ENCODE results near the gene PARP14.
A peak's percentile ranks its signal among the peaks of the same experiment; 100 is the strongest.

Gene PARP14

DNA sequence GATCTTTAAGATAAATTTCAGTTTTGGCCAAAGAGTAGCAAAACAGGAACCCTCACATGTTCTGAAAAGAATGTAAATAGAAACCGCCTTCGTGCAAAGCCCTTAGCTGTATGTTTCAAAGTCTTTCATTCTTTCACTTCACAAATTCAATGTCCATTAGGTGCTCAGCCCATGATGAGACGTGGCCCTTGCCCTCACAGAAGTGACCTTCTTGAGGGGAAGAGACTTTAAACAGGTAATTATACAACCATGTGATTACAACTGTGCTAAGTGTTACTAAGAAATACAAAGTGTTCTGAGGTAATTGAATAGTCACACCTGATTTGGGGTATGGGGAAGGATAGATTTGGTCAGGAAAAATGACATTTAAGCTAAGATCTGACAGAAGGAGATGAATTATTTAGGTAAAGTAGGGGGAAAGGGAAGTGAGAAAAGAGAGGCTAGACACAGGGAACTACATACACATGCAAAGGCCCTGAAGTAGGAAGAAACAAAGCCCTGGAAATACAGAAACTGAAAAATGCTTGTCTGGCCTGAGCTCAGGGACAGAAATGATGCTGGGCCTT, 93.4 kb downstream of the PARP14 start:
- in situ Hi-C loops (cut with HindIII; ENCODE audit: low pct_ligation_motif_present, low sequenced_read_pairs): no loop called here
- no peak for DNase-seq
- Histone ChIP-seq H3K4me3 (ENCODE audit: low read depth, low read length) (no peak overlapping the region), H3K27me3 (replicated peaks) (no peaks in the 10 kb centered on the region), H3K36me3 (replicated peaks) (no peaks in the 10 kb centered on the region), H3K27ac (no peak overlapping the region)
- no peak for TF ChIP-seq CTCF (IDR thresholded peaks at IDR 0.05; ENCODE audit: low read depth, low read length, missing control alignments)

DNA sequence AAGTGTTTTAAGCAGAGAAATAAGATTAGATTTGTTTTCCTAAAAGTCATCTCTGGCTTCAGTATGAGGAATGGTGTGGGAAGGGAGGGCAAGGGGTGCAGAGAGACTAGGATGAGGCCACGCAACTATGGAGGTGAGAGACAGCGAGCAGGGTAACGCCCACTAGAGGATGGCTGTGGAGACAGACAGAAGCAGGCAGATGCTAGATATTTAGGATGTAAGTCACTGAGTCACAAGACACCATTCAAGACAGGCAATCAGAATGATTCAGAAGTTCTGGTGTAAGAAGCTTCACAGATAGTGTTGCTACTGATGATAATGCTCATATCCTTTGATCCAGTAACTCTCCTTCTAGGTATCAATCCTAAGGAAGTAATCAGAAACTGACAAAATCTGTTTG, 93.9 kb downstream of the PARP14 start:
- TF ChIP-seq CTCF (IDR thresholded peaks at IDR 0.05; ENCODE audit: low read depth, low read length, missing control alignments): peak; percentile 34
- H3K27me3 ChIP-seq (replicated peaks): no peaks in the 10 kb centered on the region
- H3K27ac ChIP-seq: no peak overlapping the region
- peak; percentile 63 for DNase-seq
- in situ Hi-C loops (cut with HindIII; ENCODE audit: low pct_ligation_motif_present, low sequenced_read_pairs): no loop called here
- no peaks in the 10 kb centered on the region for H3K36me3 ChIP-seq (replicated peaks)
- H3K4me3 ChIP-seq (ENCODE audit: low read depth, low read length): no peak overlapping the region

DNA sequence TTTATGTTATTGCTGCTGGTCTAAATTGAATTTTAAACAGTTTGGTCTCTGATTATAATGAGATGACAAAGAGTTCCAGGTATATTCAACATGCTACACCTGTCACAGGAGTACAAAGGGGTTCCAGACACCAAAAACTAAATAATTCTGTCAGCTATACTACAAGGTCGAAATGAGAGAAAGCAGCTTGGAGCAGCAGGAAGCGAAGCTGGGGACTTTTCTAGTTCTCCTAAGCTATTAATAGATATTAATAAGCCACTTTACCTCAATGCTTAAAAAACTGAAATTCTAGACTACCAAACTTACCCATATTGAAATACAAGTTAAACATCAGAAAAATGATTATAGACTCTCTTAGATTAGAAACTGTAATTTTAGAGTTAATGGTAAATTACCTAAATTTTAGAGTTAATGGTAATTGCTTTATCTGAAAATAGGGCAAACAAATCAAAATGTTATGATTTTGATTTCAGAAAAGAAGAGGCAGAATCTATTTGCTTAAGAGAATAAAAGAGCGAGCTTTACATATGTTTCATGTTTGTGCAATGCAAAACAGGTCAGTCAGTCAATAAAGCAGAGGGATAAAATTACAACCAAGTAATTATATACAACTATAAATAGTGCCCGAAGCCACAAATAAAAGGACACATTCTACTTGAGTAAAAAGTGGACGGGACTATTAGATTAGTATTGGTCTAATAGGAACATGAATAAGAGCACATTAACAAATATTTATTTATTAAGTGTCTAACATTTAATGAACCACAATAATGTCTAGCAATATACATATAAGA, 96.2 kb downstream of the PARP14 start:
- no peak overlapping the region for H3K27ac ChIP-seq
- no peak overlapping the region for H3K4me3 ChIP-seq (ENCODE audit: low read depth, low read length)
- in situ Hi-C loops (cut with HindIII; ENCODE audit: low pct_ligation_motif_present, low sequenced_read_pairs): no loop called here
- no peaks in the 10 kb centered on the region for H3K27me3 ChIP-seq (replicated peaks)
- no peak for TF ChIP-seq CTCF (IDR thresholded peaks at IDR 0.05; ENCODE audit: low read depth, low read length, missing control alignments)
- no peak for DNase-seq
- H3K36me3 ChIP-seq (replicated peaks): no peaks in the 10 kb centered on the region

DNA sequence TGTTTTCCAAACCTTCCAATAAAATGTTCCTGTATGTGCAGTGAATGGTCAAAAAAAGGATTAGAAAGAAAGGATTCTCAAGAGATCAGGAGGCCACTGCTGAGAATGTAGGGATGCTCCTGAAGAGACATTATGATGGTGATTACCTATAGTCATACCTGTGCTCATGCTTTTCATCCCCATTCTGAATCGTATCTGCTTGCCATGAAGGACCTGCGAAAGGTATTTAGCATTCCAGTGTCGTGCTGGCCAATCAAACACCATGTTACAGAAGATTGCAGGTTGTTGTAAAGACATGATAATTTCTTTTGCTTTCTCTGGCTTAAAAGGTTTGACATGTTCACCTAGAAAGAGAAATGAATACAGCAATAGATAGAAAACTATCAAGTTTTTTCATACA, 96.9 kb downstream of the PARP14 start:
- in situ Hi-C loops (cut with HindIII; ENCODE audit: low pct_ligation_motif_present, low sequenced_read_pairs): no loop called here
- Histone ChIP-seq H3K27me3 (replicated peaks) (no peaks in the 10 kb centered on the region), H3K36me3 (replicated peaks) (no peaks in the 10 kb centered on the region), H3K4me3 (ENCODE audit: low read depth, low read length) (no peak overlapping the region), H3K27ac (no peak overlapping the region)
- DNase-seq: no peak
- no peak for TF ChIP-seq CTCF (IDR thresholded peaks at IDR 0.05; ENCODE audit: low read depth, low read length, missing control alignments)
